Mammary epithelial cell (primary cell): ENCODE results near the gene DENND1A.

Experiments
- CTCF ChIP-seq, 2 donors: IDR thresholded peaks in 1 of 2; conservative IDR thresholded peaks in 1 of 2; 2 replicates each; pipeline ENCODE4 v1.5.1; 2011 to 2012; ENCODE audit warnings: inconsistent platforms in 2 of 2, low read length in 2 of 2, mild to moderate bottlenecking in 2 of 2, control low read depth in 1 of 2, low read depth in 1 of 2; ENCODE audit not compliant: insufficient read depth in 1 of 2; ENCODE audit errors: extremely low read depth in 1 of 2
- EZH2 ChIP-seq: IDR thresholded peaks from 2 replicates; pipeline ENCODE4 v1.6.1; 2012; ENCODE audit warnings: low read length, inconsistent platforms, borderline replicate concordance

DNA sequence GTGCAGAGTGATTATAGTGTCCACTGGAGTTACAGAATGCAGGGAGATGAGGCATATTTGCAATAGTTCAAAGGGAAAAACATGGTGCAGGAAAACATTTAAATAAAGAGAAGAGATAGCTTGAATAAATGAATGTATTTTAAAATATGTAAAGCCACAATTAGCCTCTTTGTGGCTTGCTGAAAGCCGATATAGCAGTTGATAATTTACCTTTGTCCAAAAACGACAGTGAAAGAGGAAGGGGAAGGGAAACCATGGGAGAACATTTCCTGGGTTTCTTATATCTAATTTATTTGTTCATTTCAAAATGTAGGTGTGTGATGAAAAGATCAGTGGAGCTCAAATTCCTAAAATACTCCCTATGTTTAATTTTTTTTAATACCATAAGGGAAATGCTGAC is 156.1 kb downstream of the DENND1A start:
- TF ChIP-seq CTCF (conservative IDR thresholded peaks at IDR 0.05 in 1 of 2, IDR thresholded peaks at IDR 0.05 in 1 of 2; ENCODE audit: extremely low read depth in 1 of 2, insufficient read depth in 1 of 2, low read depth in 1 of 2, low read length in 2 of 2) (no peak), EZH2 (no peak)
